ENCODE measurements around the gene EYA2. TPM values are rescaled to one million over a fixed set of nuclear protein-coding genes. Genes with fewer than 3 reads are reported as not detected.

The EYA2 gene
- total RNA-seq, 1 donor from 2014 or later, result 9.0 TPM

- Mint-ChIP-seq H3K36me3 (no peaks in the 10 kb centered on the region), H3K9me3 (peaks cover 5% of the 10 kb centered on the region), H3K27me3 (ENCODE audit: low read depth) (no peaks in the 10 kb centered on the region), H3K27ac (peak overlapping the region; percentile 67), H3K4me1 (peaks cover 34% of the 10 kb centered on the region), H3K4me3 (no peak overlapping the region)
- no peak for DNase-seq (ENCODE audit: low spot score in 2 of 2, unreplicated experiment in 2 of 2)
- TF ChIP-seq CTCF (IDR thresholded peaks at IDR 0.05; ENCODE audit: unreplicated experiment), result no peak
Measured at GRCh38 chr20:47127999-47128398, 233.4 kb downstream of the EYA2 start.

GRCh38 chr20:47129306-47129705, 234.7 kb downstream of the EYA2 start:
- Mint-ChIP-seq H3K27ac (no peak overlapping the region), H3K4me3 (no peak overlapping the region), H3K36me3 (no peaks in the 10 kb centered on the region), H3K4me1 (peaks cover 44% of the 10 kb centered on the region), H3K9me3 (peaks cover 5% of the 10 kb centered on the region), H3K27me3 (ENCODE audit: low read depth) (no peaks in the 10 kb centered on the region)
- DNase-seq (ENCODE audit: low spot score in 2 of 2, unreplicated experiment in 2 of 2), result no peak
- no peak for TF ChIP-seq CTCF (IDR thresholded peaks at IDR 0.05; ENCODE audit: unreplicated experiment)

GRCh38 chr20:47133809-47134456, 239.3 kb downstream of the EYA2 start:
- H3K27me3 Mint-ChIP-seq (ENCODE audit: low read depth), result no peaks in the 10 kb centered on the region
- DNase-seq (ENCODE audit: low spot score in 2 of 2, unreplicated experiment in 2 of 2), result peak in 1 of 2 experiments; percentile 42
- H3K4me1 Mint-ChIP-seq, result peaks cover 12% of the 10 kb centered on the region
- no peak for TF ChIP-seq CTCF (IDR thresholded peaks at IDR 0.05; ENCODE audit: unreplicated experiment)
- H3K9me3 Mint-ChIP-seq, result peaks cover 5% of the 10 kb centered on the region
- no peak overlapping the region for H3K27ac Mint-ChIP-seq
- no peak overlapping the region for H3K4me3 Mint-ChIP-seq
- no peaks in the 10 kb centered on the region for H3K36me3 Mint-ChIP-seq

- Mint-ChIP-seq H3K4me3 (no peak overlapping the region), H3K27ac (no peak overlapping the region)
- no peak for TF ChIP-seq CTCF (IDR thresholded peaks at IDR 0.05; ENCODE audit: unreplicated experiment)
Measured at GRCh38 chr20:47136782-47137181, 242.1 kb downstream of the EYA2 start.

GRCh38 chr20:47137231-47137870, 242.7 kb downstream of the EYA2 start:
- H3K4me1 Mint-ChIP-seq, result peaks cover 16% of the 10 kb centered on the region
- peaks cover 12% of the 10 kb centered on the region for H3K9me3 Mint-ChIP-seq
- TF ChIP-seq CTCF (IDR thresholded peaks at IDR 0.05; ENCODE audit: unreplicated experiment), result no peak
- no peak for DNase-seq (ENCODE audit: low spot score in 2 of 2, unreplicated experiment in 2 of 2)
- no peak overlapping the region for H3K4me3 Mint-ChIP-seq
- H3K36me3 Mint-ChIP-seq, result peaks cover 4% of the 10 kb centered on the region
- no peaks in the 10 kb centered on the region for H3K27me3 Mint-ChIP-seq (ENCODE audit: low read depth)
- no peak overlapping the region for H3K27ac Mint-ChIP-seq

More at GRCh38 chr20:47136782-47137181, 242.1 kb downstream of the EYA2 start:
- H3K4me1 Mint-ChIP-seq, result peaks cover 15% of the 10 kb centered on the region
- peaks cover 4% of the 10 kb centered on the region for H3K36me3 Mint-ChIP-seq
- no peak for DNase-seq (ENCODE audit: low spot score in 2 of 2, unreplicated experiment in 2 of 2)
- peaks cover 9% of the 10 kb centered on the region for H3K9me3 Mint-ChIP-seq
- no peaks in the 10 kb centered on the region for H3K27me3 Mint-ChIP-seq (ENCODE audit: low read depth)
